Measurements from ENCODE around the gene AHCYL2.
"Not testable (repeated sequence)": the region's sequence is repeated elsewhere in the genome, so short reads cannot be mapped to it uniquely, and the experiment has no call there.

The AHCYL2 gene

DNA sequence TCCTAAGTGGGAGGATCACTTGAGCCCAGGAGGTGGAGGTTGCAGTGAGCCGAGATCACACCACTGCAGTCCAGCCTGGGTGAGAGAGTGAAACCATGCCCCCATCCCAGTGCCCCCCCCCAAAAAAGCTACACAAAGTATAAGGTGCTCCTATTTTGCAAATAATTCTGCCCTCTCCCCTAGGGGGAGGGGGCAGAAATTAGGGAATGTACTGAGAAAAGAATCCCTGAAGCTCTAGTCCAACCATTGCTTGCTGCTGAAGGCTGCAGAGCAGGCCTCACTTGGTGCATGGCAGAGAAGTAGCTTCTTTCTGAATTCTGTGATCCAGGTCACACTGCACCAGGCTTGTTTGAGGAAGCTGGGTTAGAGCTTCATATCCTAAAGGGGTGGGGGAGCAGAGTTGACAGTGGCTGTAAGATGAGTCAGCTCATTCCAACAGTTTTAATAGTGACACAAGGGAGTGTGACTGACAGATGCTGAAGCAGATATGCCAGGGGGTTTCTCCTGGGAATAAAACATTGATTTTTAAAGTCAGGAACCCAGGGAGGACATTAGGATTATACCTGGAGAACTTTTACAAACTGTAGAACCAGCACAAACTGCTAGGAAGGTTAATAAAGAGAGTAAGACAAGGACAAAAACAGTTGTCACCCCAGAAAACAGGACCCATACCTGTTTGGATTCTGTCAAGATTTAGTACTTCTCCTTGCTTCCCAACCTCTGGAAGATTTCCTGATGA, 176.6 kb downstream of the AHCYL2 start:
- Histone ChIP-seq H3K9me3 (no peaks in the 10 kb centered on the region), H3K4me1 (no peaks in the 10 kb centered on the region), H3K36me3 (no peaks in the 10 kb centered on the region), H3K27me3 (no peaks in the 10 kb centered on the region), H3K4me3 (ENCODE audit: low read depth, low read length) (no peak overlapping the region)
- DNase-seq = no peak
- no peak for TF ChIP-seq CTCF (IDR thresholded peaks at IDR 0.05; ENCODE audit: low read depth, low read length)

DNA sequence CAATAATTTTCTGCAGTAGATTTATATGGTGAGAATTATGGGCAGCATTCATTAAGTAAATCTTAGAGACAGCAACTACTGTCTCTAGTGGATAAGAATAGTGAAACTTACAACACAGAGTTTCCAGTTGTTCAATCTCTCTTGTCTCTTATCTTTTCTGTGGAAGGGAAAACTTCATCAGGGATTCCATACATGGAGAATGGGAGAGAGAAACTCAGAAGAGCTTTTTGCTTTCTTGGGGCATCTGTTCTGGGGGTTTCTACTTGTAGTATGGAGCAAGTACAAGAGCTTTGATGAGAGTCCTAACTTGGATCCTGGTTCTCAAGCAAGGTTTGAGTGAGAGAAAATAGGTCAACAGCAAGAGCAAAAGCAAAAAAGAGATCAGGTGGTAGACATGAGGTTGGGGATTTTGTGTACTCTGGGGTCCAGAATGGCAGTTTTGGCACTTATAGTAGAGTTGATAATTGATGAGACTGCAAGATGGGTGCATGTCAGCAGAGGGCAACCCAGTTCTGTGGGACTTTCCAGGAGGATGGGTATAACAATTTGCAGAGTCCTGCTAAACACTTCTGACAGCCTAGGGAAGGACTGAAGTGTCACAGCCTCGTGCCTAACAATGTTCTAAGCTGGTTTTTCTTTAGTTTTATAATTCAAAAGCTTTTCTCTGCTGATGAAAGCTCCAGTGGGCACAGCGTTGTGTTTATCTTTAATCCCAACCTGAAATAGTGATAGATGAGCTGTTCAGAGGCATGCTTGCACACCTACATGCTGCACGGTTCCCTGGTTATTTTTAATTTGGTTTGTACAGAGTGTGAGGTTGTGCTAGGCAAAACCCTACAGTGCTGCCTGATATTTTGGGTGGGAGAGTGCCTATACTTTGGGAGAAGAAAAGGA, 177.4 kb downstream of the AHCYL2 start:
- no peak for DNase-seq
- Histone ChIP-seq H3K4me3 (ENCODE audit: low read depth, low read length) (no peak overlapping the region), H3K27me3 (no peaks in the 10 kb centered on the region), H3K36me3 (no peaks in the 10 kb centered on the region), H3K9me3 (no peaks in the 10 kb centered on the region), H3K4me1 (no peaks in the 10 kb centered on the region)
- peak; percentile 29 for TF ChIP-seq CTCF (IDR thresholded peaks at IDR 0.05; ENCODE audit: low read depth, low read length)

GRCh38 chr7:129405527-129405926, 180.7 kb downstream of the AHCYL2 start:
- TF ChIP-seq CTCF (IDR thresholded peaks at IDR 0.05; ENCODE audit: low read depth, low read length) = no peak
- no peaks in the 10 kb centered on the region for H3K36me3 ChIP-seq
- no peaks in the 10 kb centered on the region for H3K9me3 ChIP-seq
- DNase-seq = no peak
- H3K4me3 ChIP-seq (ENCODE audit: low read depth, low read length) = no peak overlapping the region
- H3K27me3 ChIP-seq = no peaks in the 10 kb centered on the region
- no peaks in the 10 kb centered on the region for H3K4me1 ChIP-seq

DNA sequence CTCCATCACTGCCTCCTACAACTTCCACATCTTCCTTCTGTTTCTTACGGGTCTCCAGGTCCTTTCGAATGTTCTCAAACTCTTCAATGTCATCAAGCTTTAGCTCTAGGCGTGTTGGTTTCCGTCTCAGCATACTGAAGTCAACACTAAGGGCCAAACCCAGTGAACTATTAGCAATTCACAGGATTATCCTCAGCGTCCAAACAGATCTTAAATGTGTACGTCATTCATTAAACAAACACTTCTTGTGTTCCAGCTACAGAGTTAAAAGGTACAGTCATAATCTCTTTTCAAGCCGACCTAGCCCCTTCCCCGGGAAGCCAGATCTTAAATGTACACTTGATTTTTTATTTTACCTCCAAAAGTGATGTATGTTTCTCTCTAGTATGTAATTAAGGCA, 185.4 kb downstream of the AHCYL2 start:
- not testable (repeated sequence) for H3K9me3 ChIP-seq; H3K36me3 ChIP-seq; H3K4me1 ChIP-seq; DNase-seq; H3K27me3 ChIP-seq; H3K4me3 ChIP-seq (ENCODE audit: low read depth, low read length)

DNA sequence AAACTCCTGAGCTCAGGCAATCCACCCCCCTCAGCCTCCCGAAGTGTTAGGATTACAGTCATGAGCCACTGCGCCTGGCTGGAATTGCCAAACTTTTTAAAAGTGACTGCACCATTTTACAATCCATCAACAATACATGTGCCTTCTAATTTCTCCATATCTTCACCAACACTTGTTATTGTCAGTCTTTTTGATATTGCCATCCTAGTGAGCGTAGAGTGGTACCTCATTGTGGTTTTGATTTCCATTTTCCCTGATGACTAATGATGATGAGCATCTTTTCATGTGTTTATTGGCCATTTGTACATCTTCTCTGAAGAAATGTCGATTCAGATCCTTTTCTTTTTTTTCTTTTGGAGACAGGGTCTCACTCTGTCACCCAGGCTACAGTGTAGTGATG, 187.7 kb downstream of the AHCYL2 start:
- H3K9me3 ChIP-seq = no peaks in the 10 kb centered on the region
- DNase-seq = no peak
- no peak overlapping the region for H3K4me3 ChIP-seq (ENCODE audit: low read depth, low read length)
- H3K27me3 ChIP-seq = no peaks in the 10 kb centered on the region
- no peaks in the 10 kb centered on the region for H3K36me3 ChIP-seq
- H3K4me1 ChIP-seq = no peaks in the 10 kb centered on the region
- no peak for TF ChIP-seq CTCF (IDR thresholded peaks at IDR 0.05; ENCODE audit: low read depth, low read length)

- no peaks in the 10 kb centered on the region for H3K4me1 ChIP-seq
- no peaks in the 10 kb centered on the region for H3K27me3 ChIP-seq
- H3K9me3 ChIP-seq = no peaks in the 10 kb centered on the region
- TF ChIP-seq CTCF (IDR thresholded peaks at IDR 0.05; ENCODE audit: low read depth, low read length) = no peak
- no peak overlapping the region for H3K4me3 ChIP-seq (ENCODE audit: low read depth, low read length)
- no peaks in the 10 kb centered on the region for H3K36me3 ChIP-seq
- no peak for DNase-seq
These were observed 192.2 kb downstream of the AHCYL2 start for GRCh38 chr7:129417073-129417472.
